K562 (cell line): ENCODE measurements around the gene ARSA. TPM values are rescaled to one million over a fixed set of nuclear protein-coding genes. Genes with fewer than 3 reads are reported as not detected.

Source experiments
- ATAC-seq: fragments of 200-7000 bp; cut with Tn5 transposase; 3 replicates; pipeline ENCODE4 v1.9.1; 2020; ENCODE audit warnings: moderate library complexity
- BruUV-seq: library from RNA; stranded (reverse); fragments of 400-500 nt; replicated peaks from 2 replicates; lab custom pipeline; 2021; lab: Mats Ljungman, UMichigan
- CTCF ChIA-PET: fragments of 300-600 bp; formaldehyde crosslinking; extraction: SDS; loops from one replicate; lab custom pipeline; 2021; ENCODE audit warnings: low intra/inter-chr PET ratio; lab: Yijun Ruan, JAX
- POLR2A ChIA-PET: fragments of 300-600, 350-650 bp; sonication (Branson Sonifier 250); formaldehyde crosslinking; extraction: SDS; loops from one replicate; lab custom pipeline; 2021; ENCODE audit warnings: antibody characterized with exemption, inconsistent platforms; lab: Yijun Ruan, JAX
- DNase-seq, 4 experiments: peaks; one replicate each; pipeline versions ENCODE4 v3.0.0 to v3.0.0-alpha.2; 2011 to 2018; ENCODE audit warnings: low spot score in 3 of 4, mixed read lengths in 3 of 4; ENCODE audit errors: extremely low read depth in 1 of 4
- FAIRE-seq: peaks from 2 replicates; lab custom pipeline; 2011; peaks lifted over from hg19 to GRCh38; lab: Jason Lieb, UNC
- H2AFZ ChIP-seq: 2 replicates; pipeline ENCODE4 v1.6.0; 2011; ENCODE audit warnings: low read depth, low read length, control low read depth, inconsistent platforms
- H3K27ac ChIP-seq: fragments of 200-600 bp; 3 replicates; pipeline ENCODE4 v1.8.0; 2011; ENCODE audit warnings: low read depth, mild to moderate bottlenecking, control low read depth, inconsistent platforms, low read length, moderate library complexity, mixed read lengths; ENCODE audit errors: extremely low read depth
- H3K27me3 ChIP-seq, 2 experiments: fragments of 300-600 bp in 1 of 2; 2 replicates in 1 of 2; 3 replicates in 1 of 2; pipeline versions ENCODE4 v1.6.0 to v1.8.0; 2011; ENCODE audit warnings: inconsistent platforms in 2 of 2, low read length in 2 of 2, mild to moderate bottlenecking in 1 of 2, mixed read lengths in 1 of 2, moderate library complexity in 1 of 2; ENCODE audit not compliant: control insufficient read depth in 2 of 2, insufficient read depth in 2 of 2
- H3K36me3 ChIP-seq: fragments of 300-600 bp; 3 replicates; pipeline ENCODE4 v1.8.0; 2011; ENCODE audit warnings: mild to moderate bottlenecking, low read length, inconsistent platforms; ENCODE audit not compliant: control insufficient read depth, insufficient read depth
- H3K4me1 ChIP-seq, 2 experiments: fragments of 200-600 bp in 1 of 2; replicated peaks in 1 of 2; 2 replicates in 1 of 2; 3 replicates in 1 of 2; pipeline versions ENCODE4 v1.5.1 to v1.8.0; 2011; ENCODE audit warnings: inconsistent platforms in 2 of 2, low read length in 2 of 2, mild to moderate bottlenecking in 1 of 2, mixed read lengths in 1 of 2, moderate library complexity in 1 of 2; ENCODE audit not compliant: control insufficient read depth in 2 of 2, insufficient read depth in 2 of 2
- H3K4me2 ChIP-seq: 2 replicates; pipeline ENCODE4 v1.6.1; 2011; ENCODE audit warnings: low read length, control low read depth, inconsistent platforms, mixed read lengths; ENCODE audit not compliant: insufficient read depth
- H3K4me3 ChIP-seq: fragments of 200-600 bp; sonication (generic), shearing (Covaris generic); 2 replicates; pipeline ENCODE4 v1.5.1; 2016; ENCODE audit warnings: control low read depth, inconsistent platforms
- H3K79me2 ChIP-seq: fragments of 200-600 bp; 3 replicates; pipeline ENCODE4 v1.8.0; 2011; ENCODE audit warnings: low read length, inconsistent platforms; ENCODE audit not compliant: control insufficient read depth, insufficient read depth
- H3K9ac ChIP-seq, 2 experiments: 2 replicates each; pipeline versions ENCODE4 v1.6.0 to v1.6.1; 2011; ENCODE audit warnings: low read depth in 2 of 2, low read length in 2 of 2, control low read depth in 1 of 2, inconsistent platforms in 1 of 2, mild to moderate bottlenecking in 1 of 2, mixed read lengths in 1 of 2; ENCODE audit not compliant: insufficient read depth in 1 of 2
- H3K9me1 ChIP-seq: one replicate; pipeline ENCODE4 v1.6.0; 2011; ENCODE audit warnings: inconsistent platforms, mild to moderate bottlenecking, low read length, moderate library complexity; ENCODE audit not compliant: control insufficient read depth, insufficient read depth
- H3K9me3 ChIP-seq: replicated peaks from 2 replicates; pipeline ENCODE4 v1.5.1; 2011; ENCODE audit warnings: low read depth, low read length, inconsistent platforms; ENCODE audit not compliant: control insufficient read depth, insufficient read depth
- H4K20me1 ChIP-seq: replicated peaks from 2 replicates; pipeline ENCODE4 v1.6.1; 2011; ENCODE audit warnings: low read length, inconsistent platforms, mixed read lengths; ENCODE audit not compliant: control insufficient read depth, insufficient read depth
- CLOCK ChIP-seq: fragments of 250-450 bp; sonication (Bioruptor Pico); IDR thresholded peaks from 2 replicates; pipeline ENCODE4 v1.4.0; 2020; ENCODE audit warnings: mild to moderate bottlenecking, moderate library complexity, borderline replicate concordance
- KLF16 ChIP-seq: IDR thresholded peaks from 2 replicates; pipeline ENCODE4 v1.6.1; 2016; ENCODE audit warnings: antibody characterized with exemption
- RNF2 ChIP-seq: sonication (generic); IDR thresholded peaks from 2 replicates; pipeline ENCODE4 v1.6.1; 2016
- ZNF76 ChIP-seq: fragments of 250-450 bp; sonication (Bioruptor Pico); IDR thresholded peaks from 2 replicates; pipeline ENCODE4 v1.4.0; 2020; ENCODE audit warnings: mild to moderate bottlenecking, moderate library complexity, borderline replicate concordance
- WGBS: fragments of 100-300 bp; shearing (Covaris generic); methylation state at CpG from one replicate; pipeline ENCODE4 v1.1.6; 2016; ENCODE audit warnings: low coverage, mixed read lengths; ENCODE audit not compliant: insufficient coverage; ENCODE audit errors: missing lambda C conversion rate; 5-methylcytosine and 5-hydroxymethylcytosine counted together
- in situ Hi-C: fragments of 300-500 bp; cut with MboI; formaldehyde crosslinking; loops from 4 replicates; pipeline ENCODE4 v1.15.0; 2018; ENCODE audit warnings: inconsistent platforms, mixed read lengths
- intact Hi-C: fragments of 100-400 bp; cut with micrococcal nuclease; formaldehyde crosslinking; loops from 2 replicates; pipeline ENCODE4 v1.14.2; 2022
- polyA plus RNA-seq, 8 experiments: library from polyadenylated mRNA; depleted of rRNA in 4 of 8; stranded (reverse) in 5 of 8; unstranded in 3 of 8; fragments of >200 nt; fragmentation: Nextera tagmentation in 2 of 8; fragmentation: Illumina TruSeq in 1 of 8; extraction: Ambion mirVana in 2 of 8; extraction: Trizol in 1 of 8; gene quantifications; 2 replicates each; pipeline versions ENCODE4 v1.2.1 to v1.2.3, GENCODE V29; 2011 to 2014; ENCODE audit warnings: inconsistent platforms in 1 of 8, missing spikeins in 1 of 8
- total RNA-seq, 7 experiments: library from RNA; depleted of rRNA in 6 of 7; stranded (reverse); fragments of >200 nt in 6 of 7; fragmentation: Illumina TruSeq in 2 of 7; extraction: Trizol in 2 of 7; gene quantifications; 2 replicates each; pipeline versions ENCODE4 v1.2.1 to v1.2.3, GENCODE V29; 2011 to 2021; ENCODE audit warnings: low replicate concordance in 1 of 7

Gene ARSA
- total and polyA plus RNA-seq, 9 of the 15 experiments (the other 6 are each of a cell fraction or from before 2014, with no cell fraction given): 0.32 to 10.9 (median 1.8) TPM; not detected in 1

DNA sequence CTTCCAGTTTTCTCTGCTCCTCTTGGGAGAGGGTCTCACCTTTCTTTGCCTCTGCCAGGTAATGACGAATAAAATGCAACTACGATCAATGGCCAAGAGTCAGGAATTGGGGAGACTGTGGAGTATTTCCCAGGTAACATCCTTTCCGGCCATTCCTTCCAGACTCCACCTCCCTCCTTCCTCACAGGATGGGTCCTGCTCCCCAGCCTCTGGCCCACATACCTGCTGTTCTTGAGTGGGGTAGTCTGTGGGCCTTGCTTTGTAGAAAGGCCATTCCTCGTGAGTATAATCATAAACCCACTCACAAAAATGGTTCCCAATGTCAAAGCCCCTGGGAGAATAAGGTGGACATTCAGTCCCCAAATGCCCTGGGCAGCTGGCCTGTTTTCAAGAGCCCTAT, 48.2 kb downstream of the ARSA start:
- ChIA-PET CTCF (no interaction called here), POLR2A (no interaction called here)
- H3K27ac ChIP-seq: no peak overlapping the region
- H3K9me1 ChIP-seq: no peaks in the 10 kb centered on the region
- TF ChIP-seq CLOCK (CRISPR knock-in tag): no peak
- no peak for TF ChIP-seq ZNF76 (CRISPR knock-in tag)
- no peak for TF ChIP-seq RNF2
- no peak for TF ChIP-seq KLF16
- BruUV-seq: no TSS peak
- H3K9ac ChIP-seq: no peak overlapping the region
- no peaks in the 10 kb centered on the region for H4K20me1 ChIP-seq
- H3K36me3 ChIP-seq: no peaks in the 10 kb centered on the region; the same call in 2 of the 3 replicates
- peaks cover 6% of the 10 kb centered on the region; the same call in 2 of the 3 replicates for H3K79me2 ChIP-seq
- intact Hi-C loops: no loop called here
- FAIRE-seq (no peak), DNase-seq (no peak), ATAC-seq (no peak)
- no peak overlapping the region for H2AFZ ChIP-seq
- no peak overlapping the region for H3K4me2 ChIP-seq
- no peaks in the 10 kb centered on the region for H3K27me3 ChIP-seq
- no peak overlapping the region for H3K4me3 ChIP-seq
- peaks cover 8 to 31% of the 10 kb centered on the region in 2 experiments; a peak in 3 of 5 replicates for H3K4me1 ChIP-seq
- no peaks in the 10 kb centered on the region for H3K9me3 ChIP-seq
- in situ Hi-C loops: loop anchor here (5.0 kb wide), 1 partner anchor 33 kb away; no protein-coding TSS in a partner anchor
- 83% methylated on average over 3 of the region's 4 CpGs for WGBS
